GM19324 (cell line): Measurements from ENCODE around the gene TLE5.
A peak's percentile ranks its signal among the peaks of the same experiment; 100 is the strongest.
"Not testable (repeated sequence)": the region's sequence is repeated elsewhere in the genome, so short reads cannot be mapped to it uniquely, and the experiment has no call there.

Experiments
- ATAC-seq: cut with Tn5 transposase; IDR thresholded peaks from one replicate; pipeline ENCODE4 v1.9.1; 2021; ENCODE audit warnings: mild to moderate bottlenecking, moderate library complexity; ENCODE audit not compliant: unreplicated experiment, low FRiP score

TLE5 gene

DNA sequence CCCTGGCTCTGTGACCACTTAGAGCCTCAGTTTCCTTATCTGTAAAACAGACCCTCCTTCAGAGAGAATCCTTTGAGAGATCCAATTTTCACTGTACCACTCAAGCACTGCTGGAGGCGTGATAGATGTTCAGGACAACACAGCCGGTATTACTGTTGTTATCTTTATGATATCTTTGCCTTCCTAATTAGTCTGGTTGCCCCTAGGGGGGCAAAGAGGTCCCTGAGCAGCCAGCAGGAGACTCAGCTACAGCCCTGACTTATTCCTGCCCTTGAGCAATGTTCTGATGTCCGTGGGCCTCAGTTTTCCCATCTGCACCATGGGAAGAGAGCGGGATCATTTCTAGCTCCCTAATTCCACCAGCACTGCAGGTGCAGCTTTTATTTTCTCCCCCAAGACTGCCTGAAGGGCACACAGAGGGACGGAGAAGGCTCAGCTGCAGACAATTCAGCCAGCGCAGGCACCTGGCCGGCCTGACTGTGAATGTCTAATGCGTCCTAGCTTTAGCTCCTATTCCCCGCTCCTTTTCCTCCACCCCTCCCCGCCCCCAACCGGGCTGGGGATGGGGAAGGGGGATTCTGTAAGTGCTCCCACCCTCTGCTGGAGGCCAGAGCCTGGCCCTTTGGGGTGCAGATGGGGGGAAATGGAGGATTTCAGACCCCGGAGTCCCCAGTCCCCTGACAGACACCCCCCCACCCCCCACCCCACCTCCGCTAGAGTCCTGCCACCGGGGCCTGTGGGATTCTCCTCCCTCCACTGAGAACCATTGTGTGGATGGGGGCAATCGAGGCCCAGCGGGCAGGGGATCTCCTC, 16.2 kb downstream of the TLE5 start:
- no peak for ATAC-seq

DNA sequence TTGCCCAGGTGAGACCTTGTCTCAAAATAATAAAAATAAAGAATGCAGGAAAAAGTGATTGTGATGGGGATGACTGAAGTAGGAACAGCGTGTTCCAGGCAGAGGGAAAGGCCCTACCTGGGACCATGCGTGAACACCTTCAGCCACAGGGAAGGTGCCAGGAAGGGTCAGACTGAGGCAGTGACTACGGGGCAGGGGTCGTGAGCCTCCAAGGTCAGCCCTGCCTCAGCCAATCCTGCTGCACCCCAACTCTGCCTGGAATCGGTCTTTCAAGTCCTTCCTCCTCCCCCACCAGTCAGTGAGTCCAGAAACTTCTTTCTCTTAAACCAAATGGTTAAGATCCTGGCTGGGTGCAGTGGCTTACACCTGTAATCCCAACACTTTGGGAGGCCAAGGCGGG, 17.1 kb downstream of the TLE5 start:
- ATAC-seq = no peak

- ATAC-seq = no peak
Measured at GRCh38 chr19:3042621-3043267, 19.6 kb downstream of the TLE5 start.

DNA sequence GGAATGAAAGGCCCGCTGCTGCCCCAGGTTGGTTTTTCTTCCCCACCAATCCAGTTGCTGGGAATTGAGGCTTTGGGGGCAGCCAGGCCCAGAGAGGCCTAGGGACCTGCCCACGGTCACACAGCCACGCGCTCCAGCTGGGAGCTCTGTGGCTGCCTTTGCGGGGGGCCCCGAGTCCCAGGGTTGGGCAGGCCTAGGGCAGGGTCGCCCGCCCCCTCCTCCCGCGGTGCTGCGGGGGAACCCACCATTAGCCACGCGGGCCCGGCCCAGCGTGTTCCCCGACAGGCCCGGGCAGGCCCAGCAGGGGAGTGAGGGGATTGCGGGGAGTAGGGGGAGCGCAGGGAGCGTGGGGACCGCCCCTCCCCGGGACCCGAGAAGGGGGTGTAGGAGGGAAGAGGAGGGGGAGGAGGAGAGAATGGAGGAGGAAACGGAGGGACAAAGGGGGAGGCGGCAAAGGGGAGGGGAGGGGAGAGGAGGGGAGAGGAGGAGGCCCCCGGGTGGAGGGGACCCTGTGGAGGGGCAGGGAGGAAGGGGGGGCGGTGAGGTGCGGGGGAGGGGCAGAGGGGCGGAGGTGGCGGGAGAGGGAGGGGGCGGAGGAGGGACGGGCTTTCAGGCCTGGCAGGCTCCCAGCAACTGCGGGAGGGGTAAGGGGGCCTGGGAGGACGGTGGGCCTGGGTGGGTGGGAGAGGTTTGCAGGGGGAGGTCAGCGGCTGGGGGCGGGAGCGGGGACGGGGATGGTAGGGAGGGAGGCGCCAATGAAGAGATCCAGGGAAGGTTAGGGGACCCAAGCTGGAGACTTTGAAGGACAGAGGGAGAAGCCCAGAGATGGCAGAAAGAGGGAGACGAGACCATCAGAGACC, 20.3 kb downstream of the TLE5 start:
- ATAC-seq = no peak

DNA sequence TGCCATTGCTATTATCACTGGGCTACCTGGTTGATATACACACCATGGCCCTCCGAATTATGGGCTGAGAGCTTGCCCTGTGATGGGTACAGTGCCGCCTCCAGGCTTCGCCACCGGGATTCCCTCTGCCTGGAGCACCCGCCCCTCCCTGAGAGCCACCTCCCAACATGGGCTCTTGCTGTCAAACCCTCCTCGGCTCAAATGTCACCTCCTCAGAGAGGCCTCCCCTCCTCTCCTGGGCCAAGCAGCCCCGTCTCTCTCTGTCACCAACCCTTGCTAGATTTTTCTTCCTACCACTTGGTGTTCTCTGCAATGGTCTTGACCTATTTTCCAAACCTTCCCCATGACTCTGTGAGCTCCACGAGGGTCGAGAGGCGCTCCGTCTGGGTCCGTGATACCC, 21.0 kb downstream of the TLE5 start:
- no peak for ATAC-seq

GRCh38 chr19:3039641-3040077, 22.6 kb downstream of the TLE5 start:
- no peak for ATAC-seq

DNA sequence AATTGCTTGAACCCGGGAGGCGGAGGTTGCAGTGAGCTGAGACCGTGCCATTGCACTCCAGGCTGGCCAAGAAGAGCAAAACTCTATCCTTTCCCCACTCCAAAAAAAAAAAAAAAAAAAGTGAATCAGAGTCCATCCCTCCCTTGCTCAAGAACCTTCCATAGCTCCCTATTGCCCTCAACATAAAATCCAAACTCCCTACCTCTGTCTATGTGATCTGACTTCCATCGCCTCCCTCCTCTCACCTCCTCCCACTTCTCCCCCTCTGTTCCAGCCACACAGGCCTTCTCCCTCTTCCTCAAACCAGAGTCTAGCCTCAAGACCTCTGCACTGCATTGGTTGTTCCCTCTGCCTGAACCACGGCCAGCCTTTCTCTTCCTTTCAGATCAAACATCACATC, 23.2 kb downstream of the TLE5 start:
- ATAC-seq = no peak

DNA sequence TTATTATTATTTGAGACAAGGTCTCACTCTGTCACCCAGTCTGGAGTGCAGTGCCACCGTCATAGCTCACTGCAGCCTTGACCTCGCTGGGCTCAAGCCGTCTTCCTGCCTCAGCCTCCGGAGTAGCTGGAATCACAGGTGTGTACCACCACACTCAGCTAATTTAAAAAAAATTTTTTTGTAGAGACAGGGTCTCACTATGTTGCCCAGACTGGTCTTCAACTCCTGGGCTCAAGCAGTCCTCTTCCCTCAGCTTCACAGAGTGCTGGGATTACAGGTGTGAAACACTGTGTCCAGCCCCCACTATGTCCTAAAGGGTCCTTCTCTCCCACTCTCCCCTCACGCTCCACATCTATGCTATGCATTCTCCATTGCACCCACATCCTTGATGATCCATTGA, 24.1 kb downstream of the TLE5 start:
- ATAC-seq = no peak

DNA sequence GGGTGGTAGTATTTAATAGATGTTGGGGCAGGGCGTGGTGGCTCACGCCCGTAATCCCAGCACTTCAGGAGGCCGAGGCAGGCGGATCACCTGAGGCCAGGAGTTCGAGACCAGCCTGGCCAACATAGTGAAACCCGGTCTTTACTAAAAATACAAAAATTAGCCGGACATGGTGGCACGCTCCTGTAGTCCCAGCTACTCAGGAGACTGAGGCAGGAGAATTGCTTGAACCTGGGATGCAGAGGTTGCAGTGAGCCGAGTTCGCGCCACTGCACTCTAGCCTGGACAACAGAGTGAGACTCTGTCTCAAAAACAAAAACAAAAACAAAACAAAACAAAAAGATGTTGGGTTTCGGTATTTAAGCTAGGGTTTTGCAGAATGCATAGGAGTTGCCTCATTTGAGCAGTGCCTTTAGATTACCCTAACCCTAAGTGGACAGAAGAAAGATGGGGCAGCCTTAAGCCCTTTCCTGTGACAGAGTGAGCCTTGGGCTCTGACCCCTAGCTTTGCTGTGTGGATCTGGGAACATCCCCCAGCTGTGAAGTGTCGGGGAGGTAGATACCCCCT, 25.2 kb downstream of the TLE5 start:
- not testable (repeated sequence) for ATAC-seq

GRCh38 chr19:3036119-3036976, 25.9 kb downstream of the TLE5 start:
- peak; percentile 36 for ATAC-seq

GRCh38 chr19:3035542-3036118, 26.7 kb downstream of the TLE5 start:
- peak; percentile 87 for ATAC-seq

GRCh38 chr19:3034656-3035541, 27.4 kb downstream of the TLE5 start:
- no peak for ATAC-seq

DNA sequence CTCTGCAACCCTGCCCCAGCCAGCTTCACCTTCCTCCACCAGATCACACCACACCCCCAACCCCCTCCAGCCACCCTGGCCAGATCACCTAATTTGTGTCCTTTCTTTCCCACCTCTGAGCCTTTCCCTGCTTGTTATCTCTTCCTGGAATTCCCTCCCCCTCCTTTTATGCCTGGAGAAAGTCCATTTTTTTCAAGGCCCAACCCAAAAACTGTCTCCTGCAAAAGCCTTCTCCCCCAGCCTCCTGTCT, 28.0 kb downstream of the TLE5 start:
- ATAC-seq = no peak

GRCh38 chr19:3033595-3034405, 28.5 kb downstream of the TLE5 start:
- no peak for ATAC-seq

GRCh38 chr19:3031607-3031867, 30.8 kb downstream of the TLE5 start:
- ATAC-seq = no peak

DNA sequence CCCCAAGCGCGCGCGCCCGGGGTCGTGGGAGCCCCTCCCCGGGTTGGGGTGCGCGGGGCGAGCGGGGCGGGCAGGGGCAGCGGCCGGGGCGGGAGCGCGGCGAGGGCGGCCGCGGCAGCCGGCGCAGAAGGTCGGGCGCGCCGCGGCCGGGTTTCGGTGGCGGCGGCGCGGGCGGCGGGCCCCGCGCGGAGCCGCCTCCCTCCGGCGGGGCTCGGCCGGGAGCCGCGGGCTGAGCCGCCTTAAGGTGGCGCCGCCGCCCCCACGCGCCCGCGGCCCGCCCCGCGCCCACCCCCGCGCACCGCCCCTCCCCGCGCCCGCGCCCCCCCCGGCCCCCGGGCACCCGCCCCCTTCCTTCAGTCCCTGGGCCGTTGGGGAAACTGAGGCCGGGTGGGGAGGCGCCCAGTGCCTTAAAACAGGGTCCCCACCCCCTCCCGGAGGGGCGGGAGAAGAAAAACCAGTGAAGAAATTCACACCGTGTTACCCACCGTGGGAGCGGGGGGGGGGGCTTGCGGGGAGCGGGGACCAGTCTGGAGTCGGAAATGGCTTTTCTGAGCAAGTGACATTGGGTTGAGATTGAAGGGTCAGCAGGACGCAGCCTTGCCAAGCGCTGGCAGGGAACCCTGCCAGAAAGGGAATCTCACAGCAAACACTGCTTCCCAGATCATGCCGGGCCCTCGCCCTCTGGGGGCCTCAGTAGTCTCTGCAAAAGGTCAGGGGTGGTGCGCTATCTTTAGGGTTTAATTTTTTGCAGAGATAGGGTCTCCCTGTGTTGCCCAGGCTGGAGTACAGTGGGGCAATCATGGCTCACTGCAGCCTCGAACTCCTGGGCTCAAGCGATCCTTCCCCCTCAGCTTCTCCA, 33.0 kb downstream of the TLE5 start, which contains the start of gene TLE2:
TLE2 (minus strand) TSS at position 216 of the 859 bp plus-strand sequence. CDS start 376 bp downstream, outside the sequence.
- ATAC-seq = no peak
